ENCODE measurements around the gene CAPS. TPM values are rescaled to one million over a fixed set of nuclear protein-coding genes. Genes with fewer than 3 reads are reported as not detected.

The CAPS gene
- total RNA-seq, 1 experiment from 2014 or later = 2.3 TPM

GRCh38 chr19:5950741-5951140, 36.7 kb downstream of the CAPS start:
- Histone ChIP-seq H2BK5ac (ENCODE audit: insufficient read length, low read length) (no peak overlapping the region), H3K23ac (ENCODE audit: insufficient read length, low read depth, low read length) (no peak overlapping the region), H3K27me3 (ENCODE audit: insufficient read depth, low read length) (no peaks in the 10 kb centered on the region), H3K27ac (ENCODE audit: insufficient read length, low read depth, low read length) (no peak overlapping the region), H3K4me1 (ENCODE audit: insufficient read depth, low read length) (peaks cover 27% of the 10 kb centered on the region), H3K9ac (ENCODE audit: extremely low read depth, insufficient read length, low read length) (no peak overlapping the region), H4K91ac (ENCODE audit: insufficient read length, low read depth, low read length) (no peak overlapping the region), H4K8ac (replicated peaks; ENCODE audit: insufficient read length, low read depth, low read length) (no peak overlapping the region), H3K23me2 (ENCODE audit: insufficient read length, low read depth, low read length, poor library complexity, severe bottlenecking) (no peaks in the 10 kb centered on the region), H2BK15ac (ENCODE audit: low read depth, low read length) (no peak overlapping the region), H3K18ac (ENCODE audit: insufficient read length, low read depth, low read length) (no peak overlapping the region), H2AK5ac (ENCODE audit: insufficient read length, low read length) (no peak overlapping the region), H2BK20ac (ENCODE audit: low read depth, low read length, poor library complexity, severe bottlenecking) (no peak overlapping the region), H2BK12ac (ENCODE audit: insufficient read length, low read depth, low read length) (no peak overlapping the region), H3K9me3 (ENCODE audit: control insufficient read depth, low read depth, low read length) (no peaks in the 10 kb centered on the region), H3K79me1 (ENCODE audit: insufficient read depth, low read depth, low read length, poor library complexity, severe bottlenecking) (peaks cover 10% of the 10 kb centered on the region), H3K56ac (ENCODE audit: insufficient read length, low read depth, low read length) (no peak overlapping the region), H3K4me2 (ENCODE audit: insufficient read depth, insufficient read length, low read length) (no peak overlapping the region), H3T11ph (ENCODE audit: low read length) (no peak overlapping the region), H3K4ac (ENCODE audit: low read depth, low read length) (no peak overlapping the region), H4K5ac (ENCODE audit: insufficient read length, low read depth, low read length) (no peak overlapping the region), H2AFZ (ENCODE audit: low read length) (no peak overlapping the region), H3K79me2 (ENCODE audit: insufficient read depth, low read length) (peaks cover 3% of the 10 kb centered on the region; the same call in 1 of the 2 replicates), H4K20me1 (ENCODE audit: control insufficient read depth, insufficient read depth, insufficient read length) (no peaks in the 10 kb centered on the region), H2BK120ac (ENCODE audit: low read depth, low read length, poor library complexity, severe bottlenecking) (no peak overlapping the region), H3K14ac (ENCODE audit: insufficient read depth, low read length) (no peak overlapping the region)
- DNase-seq = no peak
- H3K27me3 Mint-ChIP-seq (ENCODE audit: low read depth) = peaks cover 1% of the 10 kb centered on the region
- H3K4me1 Mint-ChIP-seq = peaks cover 79 to 84% of the 10 kb centered on the region in 2 experiments
- H3K36me3 Mint-ChIP-seq (ENCODE audit: insufficient read depth in 1 of 3, low read depth in 3 of 3) = peaks cover 5 to 18% (median 10%) of the 10 kb centered on the region in 3 experiments
- WGBS (ENCODE audit: extremely low coverage, insufficient read length, low lambda C conversion rate) = no CpG with 5 or more reads among the region's 3 CpGs
- H3K9me3 Mint-ChIP-seq = no peaks in the 10 kb centered on the region
- H3K27ac Mint-ChIP-seq = no peak overlapping the region
- no peak overlapping the region for H3K4me3 Mint-ChIP-seq
- TF ChIP-seq CTCF (conservative IDR thresholded peaks at IDR 0.05) = no peak
